HepG2 (cell line): ENCODE results near the gene OCSTAMP.

Source experiments
- ATAD3A ChIP-seq: sonication (generic); formaldehyde crosslinking; IDR thresholded peaks from 2 replicates; pipeline ENCODE4 v1.4.0; 2020; ENCODE audit warnings: missing genetic modification reagents
- ETV6 ChIP-seq: sonication (generic); formaldehyde crosslinking; conservative IDR thresholded peaks from 2 replicates; pipeline ENCODE4 v1.4.0; 2020; ENCODE audit warnings: missing genetic modification reagents
- JUN ChIP-seq: sonication (generic); formaldehyde crosslinking; IDR thresholded peaks from 2 replicates; pipeline ENCODE4 v1.4.0; 2020; ENCODE audit warnings: mild to moderate bottlenecking, missing genetic modification reagents
- KDM5B ChIP-seq: sonication (generic); formaldehyde crosslinking; IDR thresholded peaks from 2 replicates; pipeline ENCODE4 v1.4.0; 2020; ENCODE audit warnings: missing genetic modification reagents, mild to moderate bottlenecking, borderline replicate concordance
- MAZ ChIP-seq, 2 experiments: sonication (generic) in 1 of 2; formaldehyde crosslinking in 1 of 2; IDR thresholded peaks; 2 replicates each; pipeline versions ENCODE4 v1.5.0 to v1.6.1; 2012 to 2020; ENCODE audit warnings: low read depth in 2 of 2, mild to moderate bottlenecking in 2 of 2, borderline replicate concordance in 1 of 2, improper control_type of control experiment in 1 of 2, low read length in 1 of 2, missing genetic modification reagents in 1 of 2, moderate library complexity in 1 of 2
- PRPF4 ChIP-seq: fragments of 200-400 bp; formaldehyde crosslinking; IDR thresholded peaks from 2 replicates; pipeline ENCODE4 v1.6.1; 2016; ENCODE audit warnings: low read length, low read depth; ENCODE audit not compliant: poor library complexity, severe bottlenecking
- ZNF772 ChIP-seq: sonication (generic); formaldehyde crosslinking; IDR thresholded peaks from 2 replicates; pipeline ENCODE4 v1.5.0; 2020; ENCODE audit warnings: mild to moderate bottlenecking, missing genetic modification reagents
- ZNF841 ChIP-seq: sonication (generic); formaldehyde crosslinking; IDR thresholded peaks from 2 replicates; pipeline ENCODE4 v1.8.1; 2023; ENCODE audit warnings: missing genetic modification reagents, borderline replicate concordance
- TF ChIP-seq, protein P1 (sequence below): sonication (generic); formaldehyde crosslinking; IDR thresholded peaks from 2 replicates; pipeline ENCODE4 v1.5.0; 2020; ENCODE audit warnings: mild to moderate bottlenecking, missing genetic modification reagents, moderate library complexity
- TF ChIP-seq, protein P2 (sequence below): IDR thresholded peaks from 2 replicates; pipeline ENCODE4 v1.6.1; 2018; ENCODE audit warnings: missing genetic modification reagents
- TF ChIP-seq, protein P3 (sequence below): IDR thresholded peaks from 2 replicates; pipeline ENCODE4 v1.6.1; 2012; ENCODE audit warnings: inconsistent platforms
- TF ChIP-seq, protein P4 (sequence below): sonication (generic); formaldehyde crosslinking; conservative IDR thresholded peaks from 2 replicates; pipeline ENCODE4 v1.8.1; 2023; ENCODE audit warnings: missing genetic modification reagents
- TF ChIP-seq, protein P5 (sequence below), 2 experiments: IDR thresholded peaks; 2 replicates each; pipeline ENCODE4 v1.6.1; 2011 to 2012; ENCODE audit warnings: low read length in 2 of 2, borderline replicate concordance in 1 of 2, low read depth in 1 of 2, mild to moderate bottlenecking in 1 of 2, moderate library complexity in 1 of 2

DNA sequence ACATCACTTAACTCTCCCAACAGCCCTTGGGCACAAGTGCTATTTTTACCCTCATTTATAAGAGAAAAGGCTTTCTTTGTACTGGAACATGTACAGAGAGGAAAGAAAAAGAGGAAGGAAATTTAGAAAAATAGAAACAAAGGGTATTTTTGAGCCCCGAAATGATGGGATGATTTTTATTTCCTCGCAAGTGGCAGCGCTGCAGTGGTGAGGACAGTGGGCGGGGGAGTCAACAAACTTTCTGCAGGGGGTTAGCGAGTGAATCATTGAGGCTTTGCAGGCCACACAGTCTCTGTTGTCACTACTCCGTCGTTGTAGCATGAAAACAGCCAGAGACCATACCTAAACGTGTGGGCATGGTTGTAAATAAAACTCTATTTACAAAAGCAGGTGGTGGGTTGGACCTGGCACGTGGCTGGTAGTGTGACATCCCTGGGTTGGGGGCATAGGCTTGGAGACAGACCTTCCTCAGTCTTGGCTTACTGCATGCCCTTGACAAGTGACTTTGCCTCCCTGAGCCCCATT is 25.5 kb upstream of the OCSTAMP start:
- TF ChIP-seq KDM5B = no peak
- TF ChIP-seq, protein P1, sequence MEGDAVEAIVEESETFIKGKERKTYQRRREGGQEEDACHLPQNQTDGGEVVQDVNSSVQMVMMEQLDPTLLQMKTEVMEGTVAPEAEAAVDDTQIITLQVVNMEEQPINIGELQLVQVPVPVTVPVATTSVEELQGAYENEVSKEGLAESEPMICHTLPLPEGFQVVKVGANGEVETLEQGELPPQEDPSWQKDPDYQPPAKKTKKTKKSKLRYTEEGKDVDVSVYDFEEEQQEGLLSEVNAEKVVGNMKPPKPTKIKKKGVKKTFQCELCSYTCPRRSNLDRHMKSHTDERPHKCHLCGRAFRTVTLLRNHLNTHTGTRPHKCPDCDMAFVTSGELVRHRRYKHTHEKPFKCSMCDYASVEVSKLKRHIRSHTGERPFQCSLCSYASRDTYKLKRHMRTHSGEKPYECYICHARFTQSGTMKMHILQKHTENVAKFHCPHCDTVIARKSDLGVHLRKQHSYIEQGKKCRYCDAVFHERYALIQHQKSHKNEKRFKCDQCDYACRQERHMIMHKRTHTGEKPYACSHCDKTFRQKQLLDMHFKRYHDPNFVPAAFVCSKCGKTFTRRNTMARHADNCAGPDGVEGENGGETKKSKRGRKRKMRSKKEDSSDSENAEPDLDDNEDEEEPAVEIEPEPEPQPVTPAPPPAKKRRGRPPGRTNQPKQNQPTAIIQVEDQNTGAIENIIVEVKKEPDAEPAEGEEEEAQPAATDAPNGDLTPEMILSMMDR (CRISPR knock-in tag) = no peak
- TF ChIP-seq ZNF772 (CRISPR knock-in tag) = no peak
- TF ChIP-seq, protein P2, sequence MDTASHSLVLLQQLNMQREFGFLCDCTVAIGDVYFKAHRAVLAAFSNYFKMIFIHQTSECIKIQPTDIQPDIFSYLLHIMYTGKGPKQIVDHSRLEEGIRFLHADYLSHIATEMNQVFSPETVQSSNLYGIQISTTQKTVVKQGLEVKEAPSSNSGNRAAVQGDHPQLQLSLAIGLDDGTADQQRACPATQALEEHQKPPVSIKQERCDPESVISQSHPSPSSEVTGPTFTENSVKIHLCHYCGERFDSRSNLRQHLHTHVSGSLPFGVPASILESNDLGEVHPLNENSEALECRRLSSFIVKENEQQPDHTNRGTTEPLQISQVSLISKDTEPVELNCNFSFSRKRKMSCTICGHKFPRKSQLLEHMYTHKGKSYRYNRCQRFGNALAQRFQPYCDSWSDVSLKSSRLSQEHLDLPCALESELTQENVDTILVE (CRISPR knock-in tag) = no peak
- no peak for TF ChIP-seq PRPF4
- no peak for TF ChIP-seq ETV6 (CRISPR knock-in tag)
- TF ChIP-seq, protein P3, sequence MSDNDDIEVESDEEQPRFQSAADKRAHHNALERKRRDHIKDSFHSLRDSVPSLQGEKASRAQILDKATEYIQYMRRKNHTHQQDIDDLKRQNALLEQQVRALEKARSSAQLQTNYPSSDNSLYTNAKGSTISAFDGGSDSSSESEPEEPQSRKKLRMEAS = no peak
- no peak for TF ChIP-seq ZNF841 (CRISPR knock-in tag)
- no peak for TF ChIP-seq JUN (CRISPR knock-in tag)
- TF ChIP-seq, protein P4, sequence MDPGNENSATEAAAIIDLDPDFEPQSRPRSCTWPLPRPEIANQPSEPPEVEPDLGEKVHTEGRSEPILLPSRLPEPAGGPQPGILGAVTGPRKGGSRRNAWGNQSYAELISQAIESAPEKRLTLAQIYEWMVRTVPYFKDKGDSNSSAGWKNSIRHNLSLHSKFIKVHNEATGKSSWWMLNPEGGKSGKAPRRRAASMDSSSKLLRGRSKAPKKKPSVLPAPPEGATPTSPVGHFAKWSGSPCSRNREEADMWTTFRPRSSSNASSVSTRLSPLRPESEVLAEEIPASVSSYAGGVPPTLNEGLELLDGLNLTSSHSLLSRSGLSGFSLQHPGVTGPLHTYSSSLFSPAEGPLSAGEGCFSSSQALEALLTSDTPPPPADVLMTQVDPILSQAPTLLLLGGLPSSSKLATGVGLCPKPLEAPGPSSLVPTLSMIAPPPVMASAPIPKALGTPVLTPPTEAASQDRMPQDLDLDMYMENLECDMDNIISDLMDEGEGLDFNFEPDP (CRISPR knock-in tag) = no peak
- no peak for TF ChIP-seq ATAD3A (CRISPR knock-in tag)
- TF ChIP-seq, protein P5, sequence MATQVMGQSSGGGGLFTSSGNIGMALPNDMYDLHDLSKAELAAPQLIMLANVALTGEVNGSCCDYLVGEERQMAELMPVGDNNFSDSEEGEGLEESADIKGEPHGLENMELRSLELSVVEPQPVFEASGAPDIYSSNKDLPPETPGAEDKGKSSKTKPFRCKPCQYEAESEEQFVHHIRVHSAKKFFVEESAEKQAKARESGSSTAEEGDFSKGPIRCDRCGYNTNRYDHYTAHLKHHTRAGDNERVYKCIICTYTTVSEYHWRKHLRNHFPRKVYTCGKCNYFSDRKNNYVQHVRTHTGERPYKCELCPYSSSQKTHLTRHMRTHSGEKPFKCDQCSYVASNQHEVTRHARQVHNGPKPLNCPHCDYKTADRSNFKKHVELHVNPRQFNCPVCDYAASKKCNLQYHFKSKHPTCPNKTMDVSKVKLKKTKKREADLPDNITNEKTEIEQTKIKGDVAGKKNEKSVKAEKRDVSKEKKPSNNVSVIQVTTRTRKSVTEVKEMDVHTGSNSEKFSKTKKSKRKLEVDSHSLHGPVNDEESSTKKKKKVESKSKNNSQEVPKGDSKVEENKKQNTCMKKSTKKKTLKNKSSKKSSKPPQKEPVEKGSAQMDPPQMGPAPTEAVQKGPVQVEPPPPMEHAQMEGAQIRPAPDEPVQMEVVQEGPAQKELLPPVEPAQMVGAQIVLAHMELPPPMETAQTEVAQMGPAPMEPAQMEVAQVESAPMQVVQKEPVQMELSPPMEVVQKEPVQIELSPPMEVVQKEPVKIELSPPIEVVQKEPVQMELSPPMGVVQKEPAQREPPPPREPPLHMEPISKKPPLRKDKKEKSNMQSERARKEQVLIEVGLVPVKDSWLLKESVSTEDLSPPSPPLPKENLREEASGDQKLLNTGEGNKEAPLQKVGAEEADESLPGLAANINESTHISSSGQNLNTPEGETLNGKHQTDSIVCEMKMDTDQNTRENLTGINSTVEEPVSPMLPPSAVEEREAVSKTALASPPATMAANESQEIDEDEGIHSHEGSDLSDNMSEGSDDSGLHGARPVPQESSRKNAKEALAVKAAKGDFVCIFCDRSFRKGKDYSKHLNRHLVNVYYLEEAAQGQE (IDR thresholded peaks at IDR 0.05; ENCODE audit: borderline replicate concordance in 1 of 2, low read depth in 1 of 2, low read length in 2 of 2) = no peak
- no peak for TF ChIP-seq MAZ (IDR thresholded peaks at IDR 0.05; ENCODE audit: borderline replicate concordance, low read depth, low read length)
- no peak for TF ChIP-seq MAZ (CRISPR knock-in tag; IDR thresholded peaks at IDR 0.05; ENCODE audit: low read depth)
